Pancreas (tissue), 10 donors: ENCODE measurements around the gene SCML2. TPM values are rescaled to one million over a fixed set of nuclear protein-coding genes. Genes with fewer than 3 reads are reported as not detected.

ENCODE experiments used
- ATAC-seq, 4 donors: fragments of 200-7000 bp; cut with Tn5 transposase; one replicate each; pipeline versions ENCODE4 v1.8.0 to v1.9.1; 2020; ENCODE audit warnings: mild to moderate bottlenecking in 4 of 4, moderate library complexity in 4 of 4
- DNase-seq, 6 donors: peaks; one replicate each; pipeline ENCODE4 v3.0.0-alpha.2; 2020
- FAIRE-seq: peaks from 2 replicates; lab custom pipeline; 2012; peaks lifted over from hg19 to GRCh38; lab: Jason Lieb, UNC
- H3K27ac ChIP-seq, 4 donors: fragments of 200-600 bp; sonication (generic); 1 replicate in 3 of 4; 2 replicates in 1 of 4; pipeline versions ENCODE4 v1.5.0 to v1.8.0; 2020
- H3K27me3 ChIP-seq, 4 donors: fragments of 200-600 bp; one replicate each; pipeline ENCODE4 v1.8.0; 2021
- H3K36me3 ChIP-seq, 3 donors: fragments of 200-600 bp; sonication (generic) in 1 of 3; one replicate each; pipeline versions ENCODE4 v1.5.0 to v1.8.0; 2020 to 2021
- H3K4me1 ChIP-seq, 3 donors: fragments of 200-600 bp; one replicate each; pipeline ENCODE4 v1.8.0; 2021
- H3K4me3 ChIP-seq, 4 donors: fragments of 200-600 bp; sonication (generic) in 2 of 4; one replicate each; pipeline versions ENCODE4 v1.5.0 to v1.8.0; 2020 to 2021
- H3K9me3 ChIP-seq, 4 donors: fragments of 200-600 bp; one replicate each; pipeline ENCODE4 v1.8.0; 2021
- WGBS, 2 donors: extraction: QIAGEN DNeasy Blood & Tissue Kit; methylation state at CpG; one replicate each; pipeline ENCODE4 v1.1.7; 2013; 5-methylcytosine and 5-hydroxymethylcytosine counted together
- intact Hi-C, 3 donors: fragments of 100-400 bp; cut with DNase I; formaldehyde crosslinking; loops; one replicate each; pipeline versions ENCODE4 v1.11.1 to v1.14.2; 2022
- polyA plus RNA-seq, 2 donors: library from polyadenylated mRNA; stranded (reverse); fragments of 200-250 nt; gene quantifications; one replicate each; pipeline ENCODE4 v1.2.3, GENCODE V29; 2013
- total RNA-seq, 6 donors: library from RNA; stranded (reverse); fragmentation: NEBNext Ultra II Directional in 4 of 6; extraction: Animal tissue kit (Norgen Biotek cat#: 25700) in 4 of 6; gene quantifications; one replicate each; pipeline versions ENCODE4 v1.2.1 to v1.2.4, GENCODE V29; 2021 to 2023
- TF ChIP-seq, protein P1 (sequence below), 4 donors: fragments of 200-600 bp; sonication (generic) in 3 of 4; IDR thresholded peaks; one replicate each; pipeline versions ENCODE4 v1.5.0 to v1.8.0; 2021; ENCODE audit warnings: antibody characterized with exemption in 4 of 4
- donor health status: healthy with polysubstance abuse.
- donor health status: DM: no; HTN: no; CAD: no; lungs with moderate emphysema.
- donor health status: DM: no; HTN: no; CAD: no.
- donor health status: control.
- donor health status: control.
- donor health status: Bipolar disorder and iron deficiency.
- donor health status: DM: yes; HTN: yes; CAD: no.
- donor health status: DM: no; HTN: no; CAD: no.
- donor health status: DM: no; HTN: no; CAD: no.
- donor health status: DM: yes; HTN: yes; CAD: no.

Gene SCML2
- total and polyA plus RNA-seq, 8 donors, result 0.63 to 2.9 (median 0.89) TPM

DNA sequence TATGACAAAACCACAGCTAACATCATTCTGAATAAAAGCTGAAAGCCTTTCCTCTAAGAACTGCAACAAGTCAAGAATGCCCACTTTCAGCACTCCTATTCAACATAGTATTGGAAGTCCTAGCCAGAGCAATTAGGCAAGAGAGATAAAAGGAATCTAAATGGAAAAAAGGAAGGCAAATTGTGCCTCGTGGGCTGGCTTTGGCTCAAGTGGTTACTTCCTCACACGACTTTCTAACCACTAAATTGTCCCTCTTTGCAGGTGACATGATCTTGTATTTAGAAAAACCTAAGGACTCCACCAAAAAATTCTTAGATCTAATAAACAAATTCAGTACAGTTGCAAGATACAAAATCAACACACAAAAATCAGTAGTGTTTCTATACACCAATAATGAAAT, 57.2 kb downstream of the SCML2 start:
- FAIRE-seq (no peak), ATAC-seq (no peak), DNase-seq (no peak)
- intact Hi-C loops, result no loop called here
- TF ChIP-seq, protein P1, sequence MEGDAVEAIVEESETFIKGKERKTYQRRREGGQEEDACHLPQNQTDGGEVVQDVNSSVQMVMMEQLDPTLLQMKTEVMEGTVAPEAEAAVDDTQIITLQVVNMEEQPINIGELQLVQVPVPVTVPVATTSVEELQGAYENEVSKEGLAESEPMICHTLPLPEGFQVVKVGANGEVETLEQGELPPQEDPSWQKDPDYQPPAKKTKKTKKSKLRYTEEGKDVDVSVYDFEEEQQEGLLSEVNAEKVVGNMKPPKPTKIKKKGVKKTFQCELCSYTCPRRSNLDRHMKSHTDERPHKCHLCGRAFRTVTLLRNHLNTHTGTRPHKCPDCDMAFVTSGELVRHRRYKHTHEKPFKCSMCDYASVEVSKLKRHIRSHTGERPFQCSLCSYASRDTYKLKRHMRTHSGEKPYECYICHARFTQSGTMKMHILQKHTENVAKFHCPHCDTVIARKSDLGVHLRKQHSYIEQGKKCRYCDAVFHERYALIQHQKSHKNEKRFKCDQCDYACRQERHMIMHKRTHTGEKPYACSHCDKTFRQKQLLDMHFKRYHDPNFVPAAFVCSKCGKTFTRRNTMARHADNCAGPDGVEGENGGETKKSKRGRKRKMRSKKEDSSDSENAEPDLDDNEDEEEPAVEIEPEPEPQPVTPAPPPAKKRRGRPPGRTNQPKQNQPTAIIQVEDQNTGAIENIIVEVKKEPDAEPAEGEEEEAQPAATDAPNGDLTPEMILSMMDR (IDR thresholded peaks at IDR 0.05), result no peak
- H3K4me3 ChIP-seq, result no peak overlapping the region
- H3K27ac ChIP-seq, result no peak overlapping the region
- WGBS, 2 donors, result 60 to 85% methylated on average over 2 of the region's 2 CpGs
- no peaks in the 10 kb centered on the region for H3K27me3 ChIP-seq
- H3K36me3 ChIP-seq, result no peaks in the 10 kb centered on the region
- no peaks in the 10 kb centered on the region for H3K4me1 ChIP-seq
- no peaks in the 10 kb centered on the region for H3K9me3 ChIP-seq

- no peaks in the 10 kb centered on the region for H3K4me1 ChIP-seq
- H3K9me3 ChIP-seq, result no peaks in the 10 kb centered on the region
- no peak for FAIRE-seq
- 73 to 93% methylated on average over 3 of the region's 3 CpGs for WGBS, 2 donors
- no peak overlapping the region for H3K27ac ChIP-seq
- H3K4me3 ChIP-seq, result no peak overlapping the region
- no peak for ATAC-seq
- intact Hi-C loops, result no loop called here
- no peaks in the 10 kb centered on the region for H3K36me3 ChIP-seq
- H3K27me3 ChIP-seq, result no peaks in the 10 kb centered on the region
- TF ChIP-seq, protein P1 (IDR thresholded peaks at IDR 0.05), result no peak
- no peak for DNase-seq
Observed at GRCh38 chrX:18294893-18295292, 59.6 kb downstream of the SCML2 start.

DNA sequence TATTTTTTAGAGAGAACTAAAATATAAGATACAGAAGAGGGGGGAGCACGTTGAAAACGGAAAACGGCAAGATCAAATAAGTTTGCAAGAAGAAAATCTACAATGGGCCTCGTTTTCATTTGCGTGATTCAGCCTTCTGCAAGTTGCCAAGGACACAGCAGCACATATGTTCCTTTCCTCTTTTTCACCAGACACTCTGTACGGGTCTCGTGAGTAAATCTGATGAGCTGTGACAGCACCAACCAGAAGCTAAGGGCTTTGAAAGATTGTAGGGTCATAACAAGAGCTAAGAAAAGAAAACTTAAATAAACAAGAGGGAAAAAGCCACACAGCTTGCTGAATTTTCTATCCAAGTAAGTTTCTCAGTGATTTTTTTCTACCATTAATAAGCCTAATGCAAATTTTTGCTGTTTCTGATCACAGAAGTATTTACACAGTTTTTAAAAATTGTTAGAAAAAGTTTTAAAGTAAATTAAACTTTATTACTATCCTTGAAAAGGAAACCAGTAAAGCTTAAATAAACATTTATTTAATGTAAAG, 63.4 kb downstream of the SCML2 start:
- no peak for DNase-seq
- H3K27ac ChIP-seq, result no peak overlapping the region
- TF ChIP-seq, protein P1 (IDR thresholded peaks at IDR 0.05), result no peak
- no peaks in the 10 kb centered on the region for H3K9me3 ChIP-seq
- no peaks in the 10 kb centered on the region for H3K36me3 ChIP-seq
- no peak for FAIRE-seq
- ATAC-seq, result no peak
- H3K27me3 ChIP-seq, result no peaks in the 10 kb centered on the region
- 57 to 81% methylated on average over 7 of the region's 7 CpGs for WGBS, 2 donors
- intact Hi-C loops, result no loop called here
- no peaks in the 10 kb centered on the region for H3K4me1 ChIP-seq
- no peak overlapping the region for H3K4me3 ChIP-seq

DNA sequence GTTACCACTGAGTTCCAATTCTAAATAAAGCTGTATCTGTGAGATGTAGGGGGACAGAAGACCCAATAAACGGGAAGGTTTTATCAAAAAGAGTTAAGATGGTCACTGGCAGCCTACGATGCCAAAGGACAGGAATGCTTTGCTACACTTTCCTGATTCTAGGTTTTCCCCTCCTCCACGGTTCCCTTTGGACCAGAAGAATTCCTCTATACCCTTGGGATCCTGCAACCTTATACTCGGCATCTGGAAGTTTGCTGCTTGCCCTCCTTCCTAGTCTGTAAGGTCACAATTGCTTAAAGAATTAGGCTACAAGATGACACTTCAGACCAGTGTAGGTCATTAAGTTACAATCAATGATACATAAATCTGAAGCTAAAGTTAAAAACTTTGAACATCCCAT, 64.3 kb downstream of the SCML2 start:
- Histone ChIP-seq H3K36me3 (no peaks in the 10 kb centered on the region), H3K4me1 (no peaks in the 10 kb centered on the region), H3K4me3 (no peak overlapping the region), H3K9me3 (no peaks in the 10 kb centered on the region), H3K27ac (no peak overlapping the region), H3K27me3 (no peaks in the 10 kb centered on the region)
- 56 to 75% methylated on average over 4 of the region's 4 CpGs for WGBS, 2 donors
- FAIRE-seq (no peak), ATAC-seq (no peak), DNase-seq (no peak)
- intact Hi-C loops, result no loop called here
- TF ChIP-seq, protein P1 (IDR thresholded peaks at IDR 0.05), result no peak

GRCh38 chrX:18288716-18289115, 65.8 kb downstream of the SCML2 start:
- H3K4me1 ChIP-seq, result no peaks in the 10 kb centered on the region
- no peaks in the 10 kb centered on the region for H3K9me3 ChIP-seq
- ATAC-seq, result no peak
- peaks cover 0 to 3% (median 0%) of the 10 kb centered on the region in 4 donors for H3K27me3 ChIP-seq
- TF ChIP-seq, protein P1 (IDR thresholded peaks at IDR 0.05), result no peak
- no peaks in the 10 kb centered on the region for H3K36me3 ChIP-seq
- intact Hi-C loops, result no loop called here
- no peak overlapping the region for H3K4me3 ChIP-seq
- no peak overlapping the region for H3K27ac ChIP-seq
- DNase-seq, result no peak
- FAIRE-seq, result no peak
- 42 to 77% methylated on average over 3 of the region's 3 CpGs for WGBS, 2 donors
